ENCODE data around the gene GRHPR.

Gene GRHPR

GRCh38 chr9:37382982-37383357 is 39.5 kb upstream of the GRHPR start (continued):
- TF ChIP-seq PATZ1 (CRISPR knock-in tag; IDR thresholded peaks at IDR 0.05; ENCODE audit: borderline replicate concordance) = no peak
- no peak for TF ChIP-seq RARB (CRISPR knock-in tag; IDR thresholded peaks at IDR 0.05)
- no peak for TF ChIP-seq CREB5 (CRISPR knock-in tag; IDR thresholded peaks at IDR 0.05; ENCODE audit: low read depth)
- TF ChIP-seq OSR1 (CRISPR knock-in tag; IDR thresholded peaks at IDR 0.05) = no peak

- no peak for TF ChIP-seq TOX (CRISPR knock-in tag; IDR thresholded peaks at IDR 0.05; ENCODE audit: borderline replicate concordance)
- no peak for TF ChIP-seq PATZ1 (CRISPR knock-in tag; IDR thresholded peaks at IDR 0.05; ENCODE audit: borderline replicate concordance)
- ATAC-seq = no peak
These were observed 39.1 kb upstream of the GRHPR start for GRCh38 chr9:37383393-37383792.

- no peak for TF ChIP-seq ZFP3 (CRISPR knock-in tag; IDR thresholded peaks at IDR 0.05)
- no peak for TF ChIP-seq CSDC2 (CRISPR knock-in tag; IDR thresholded peaks at IDR 0.05)
- no peak for TF ChIP-seq SNAI2 (CRISPR knock-in tag; IDR thresholded peaks at IDR 0.05)
- TF ChIP-seq PATZ1 (CRISPR knock-in tag; IDR thresholded peaks at IDR 0.05; ENCODE audit: borderline replicate concordance) = no peak
- TF ChIP-seq ZNF8 (CRISPR knock-in tag; IDR thresholded peaks at IDR 0.05) = no peak
- TF ChIP-seq OSR1 (CRISPR knock-in tag; IDR thresholded peaks at IDR 0.05) = no peak
- no peak for TF ChIP-seq ZFP30 (CRISPR knock-in tag; IDR thresholded peaks at IDR 0.05)
- no peak for TF ChIP-seq TSHZ2 (CRISPR knock-in tag; IDR thresholded peaks at IDR 0.05)
- TF ChIP-seq POU6F1 (CRISPR knock-in tag; IDR thresholded peaks at IDR 0.05; ENCODE audit: borderline replicate concordance, low read depth) = no peak
- TF ChIP-seq TCF4 (CRISPR knock-in tag; IDR thresholded peaks at IDR 0.05; ENCODE audit: borderline replicate concordance) = no peak
- no peak for TF ChIP-seq ZNF565 (CRISPR knock-in tag; conservative IDR thresholded peaks at IDR 0.05; ENCODE audit: low read depth)
- no peak for TF ChIP-seq CREB5 (CRISPR knock-in tag; IDR thresholded peaks at IDR 0.05; ENCODE audit: low read depth)
- no peak for TF ChIP-seq GLIS3 (CRISPR knock-in tag; IDR thresholded peaks at IDR 0.05)
- no peak for TF ChIP-seq BACH2 (CRISPR knock-in tag; IDR thresholded peaks at IDR 0.05; ENCODE audit: borderline replicate concordance)
- no peak for TF ChIP-seq ZNF70 (CRISPR knock-in tag; IDR thresholded peaks at IDR 0.05)
- no peak for TF ChIP-seq ARNTL (CRISPR knock-in tag; IDR thresholded peaks at IDR 0.05; ENCODE audit: borderline replicate concordance, low read depth)
- no peak for TF ChIP-seq CSRNP3 (CRISPR knock-in tag; IDR thresholded peaks at IDR 0.05)
- no peak for TF ChIP-seq ESRRG (CRISPR knock-in tag; IDR thresholded peaks at IDR 0.05)
- ATAC-seq = no peak
These were observed 38.4 kb upstream of the GRHPR start for GRCh38 chr9:37383876-37384746.
